Activated naive CD8-positive, alpha-beta T cell treated with anti-CD3 and anti-CD28 coated beads, Interleukin-2, amount 50 U/mL, for 16 hours (primary cell): ENCODE measurements around the gene STAG1.
"Not testable (repeated sequence)": the region's sequence is repeated elsewhere in the genome, so short reads cannot be mapped to it uniquely, and the experiment has no call there.

ENCODE experiments used
- DNase-seq: peaks from one replicate; pipeline ENCODE4 v3.0.0-alpha.2; 2020; ENCODE audit warnings: low read depth, low spot score

Gene STAG1

GRCh38 chr3:136595913-136596697 lies 156.1 kb downstream of the STAG1 start:
- DNase-seq = no peak

GRCh38 chr3:136586580-136586979 lies 165.6 kb downstream of the STAG1 start:
- DNase-seq = no peak

GRCh38 chr3:136584728-136585127 lies 167.4 kb downstream of the STAG1 start:
- no peak for DNase-seq

GRCh38 chr3:136583823-136584222 lies 168.4 kb downstream of the STAG1 start:
- no peak for DNase-seq

- DNase-seq = no peak
These were observed 174.4 kb downstream of the STAG1 start for GRCh38 chr3:136577791-136578190.

GRCh38 chr3:136576279-136577009 lies 175.7 kb downstream of the STAG1 start:
- DNase-seq = no peak

GRCh38 chr3:136567599-136568188 lies 184.5 kb downstream of the STAG1 start:
- DNase-seq = no peak

GRCh38 chr3:136564962-136565361 lies 187.2 kb downstream of the STAG1 start:
- not testable (repeated sequence) for DNase-seq

- no peak for DNase-seq
These were observed 190.2 kb downstream of the STAG1 start for GRCh38 chr3:136562026-136562425.

GRCh38 chr3:136559896-136560295 lies 192.3 kb downstream of the STAG1 start:
- no peak for DNase-seq

- DNase-seq = not testable (repeated sequence)
These were observed 202.7 kb downstream of the STAG1 start for GRCh38 chr3:136549461-136549860.

- DNase-seq = no peak
These were observed 204.9 kb downstream of the STAG1 start for GRCh38 chr3:136547293-136547692.

GRCh38 chr3:136546720-136547119 lies 205.5 kb downstream of the STAG1 start:
- DNase-seq = no peak

GRCh38 chr3:136545664-136546268 lies 206.4 kb downstream of the STAG1 start:
- no peak for DNase-seq

GRCh38 chr3:136544532-136544931 lies 207.6 kb downstream of the STAG1 start:
- no peak for DNase-seq

- DNase-seq = no peak
These were observed 208.8 kb downstream of the STAG1 start for GRCh38 chr3:136543385-136543784.

- no peak for DNase-seq
These were observed 216.3 kb downstream of the STAG1 start for GRCh38 chr3:136535906-136536305.

GRCh38 chr3:136532766-136533165 lies 219.4 kb downstream of the STAG1 start:
- DNase-seq = no peak

GRCh38 chr3:136518102-136518501 lies 234.1 kb downstream of the STAG1 start:
- no peak for DNase-seq

- DNase-seq = no peak
These were observed 235.5 kb downstream of the STAG1 start for GRCh38 chr3:136516656-136517055.

GRCh38 chr3:136516095-136516494 lies 236.1 kb downstream of the STAG1 start:
- DNase-seq = no peak

- not testable (repeated sequence) for DNase-seq
These were observed 237.6 kb downstream of the STAG1 start for GRCh38 chr3:136514533-136514932.
